Right lobe of liver (tissue), 6 donors: ENCODE results near the gene ZC3H11A. TPM values are rescaled to one million over a fixed set of nuclear protein-coding genes. Genes with fewer than 3 reads are reported as not detected.
"Not testable (repeated sequence)": the region's sequence is repeated elsewhere in the genome, so short reads cannot be mapped to it uniquely, and the experiment has no call there.

Experiments
- ATAC-seq, 4 donors: fragments of 200-7000 bp; cut with Tn5 transposase; one replicate each; pipeline ENCODE4 v1.9.1; 2020; ENCODE audit warnings: mild to moderate bottlenecking in 4 of 4, moderate library complexity in 4 of 4
- DNase-seq, 3 donors: peaks; one replicate each; pipeline ENCODE4 v3.0.0-alpha.2; 2020
- H3K27ac ChIP-seq, 3 donors: fragments of 200-600 bp; one replicate each; pipeline ENCODE4 v1.8.0; 2022
- H3K27me3 ChIP-seq, 2 donors: fragments of 200-600 bp; one replicate each; pipeline ENCODE4 v1.8.0; 2022
- H3K36me3 ChIP-seq, 4 donors: fragments of 200-600 bp; sonication (generic) in 1 of 4; one replicate each; pipeline versions ENCODE4 v1.5.1 to v1.8.0; 2017 to 2022; ENCODE audit warnings: control low read depth in 1 of 4
- H3K4me1 ChIP-seq, 4 donors: fragments of 200-600 bp; sonication (generic) in 1 of 4; one replicate each; pipeline versions ENCODE4 v1.5.1 to v1.8.0; 2017 to 2022; ENCODE audit warnings: control low read depth in 1 of 4
- H3K4me3 ChIP-seq, 3 donors: fragments of 200-600 bp; one replicate each; pipeline ENCODE4 v1.8.0; 2022
- H3K9me3 ChIP-seq, 4 donors: fragments of 200-600 bp; sonication (generic) in 1 of 4; one replicate each; pipeline versions ENCODE4 v1.5.1 to v1.8.0; 2017 to 2022; ENCODE audit warnings: control low read depth in 1 of 4
- POLR2A ChIP-seq: fragments of 450-650 bp; IDR thresholded peaks from one replicate; pipeline ENCODE4 v1.6.1; 2017; ENCODE audit warnings: antibody characterized with exemption, mild to moderate bottlenecking
- WGBS: methylation state at CpG from one replicate; pipeline ENCODE4 v1.1.6; 2018; ENCODE audit warnings: low coverage, low lambda C conversion rate; ENCODE audit not compliant: insufficient coverage; ENCODE audit errors: missing lambda C conversion rate; 5-methylcytosine and 5-hydroxymethylcytosine counted together
- intact Hi-C, 2 donors: fragments of 100-400 bp; cut with DNase I; formaldehyde crosslinking; loops; one replicate each; pipeline versions ENCODE4 v1.11.2 to v1.14.1; 2022
- total RNA-seq, 6 experiments: library from RNA; depleted of rRNA in 2 of 6; stranded (reverse); fragments of >200 nt in 2 of 6; fragmentation: NEBNext Ultra II Directional in 3 of 6; extraction: Animal tissue kit (Norgen Biotek cat#: 25700) in 3 of 6; gene quantifications; one replicate each; pipeline versions ENCODE4 v1.1.0 to v1.2.4, GENCODE V29; 2016 to 2023
- TF ChIP-seq, protein P1 (sequence below), 4 donors: fragments of 200-600 bp in 3 of 4; fragments of 450-650 bp in 1 of 4; IDR thresholded peaks; one replicate each; pipeline versions ENCODE4 v1.5.1 to v1.8.0; 2016 to 2022; ENCODE audit warnings: antibody characterized with exemption in 4 of 4, mild to moderate bottlenecking in 2 of 4
- donor health status: DM: no; HTN: yes; CAD: no.
- donor health status: DM: no; HTN: no; CAD: no.
- donor health status: DM: no; HTN: no; CAD: no.
- donor health status: DM: no; HTN: yes; CAD: no.
- donor health status: DM: no; HTN: yes; CAD: no.

Gene ZC3H11A
- total RNA-seq, 6 experiments from 2014 or later: 22.8 to 47.7 (median 31.8) TPM

DNA sequence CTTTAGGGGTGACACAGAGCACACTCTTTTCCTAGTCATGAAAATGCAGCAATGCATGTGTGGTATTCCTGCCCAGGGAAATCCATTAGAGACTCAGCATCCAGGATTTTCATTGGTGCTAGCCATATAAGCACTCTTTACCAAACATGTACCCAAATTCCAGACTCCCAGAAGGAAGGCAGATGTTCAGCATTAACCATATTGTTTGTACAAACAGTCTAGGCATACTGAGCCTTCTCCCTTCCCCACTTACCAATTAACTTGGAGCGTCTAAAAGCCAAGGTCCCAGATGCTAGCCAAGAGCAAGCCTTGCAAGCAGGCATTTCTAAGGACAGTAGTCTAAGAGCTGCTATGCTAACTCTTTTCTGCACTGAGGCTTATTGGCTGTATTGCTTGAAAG is 27.9 kb downstream of the ZC3H11A start:
- DNase-seq (no peak), ATAC-seq (no peak)
- Histone ChIP-seq H3K4me1 (no peaks in the 10 kb centered on the region), H3K27ac (no peak overlapping the region), H3K27me3 (no peaks in the 10 kb centered on the region), H3K9me3 (no peaks in the 10 kb centered on the region), H3K36me3 (peaks cover 6 to 70% (median 37%) of the 10 kb centered on the region in 4 donors), H3K4me3 (no peak overlapping the region)
- intact Hi-C loops: no loop called here
- 83% methylated on average over 1 of the region's 1 CpG for WGBS
- TF ChIP-seq, protein P1, sequence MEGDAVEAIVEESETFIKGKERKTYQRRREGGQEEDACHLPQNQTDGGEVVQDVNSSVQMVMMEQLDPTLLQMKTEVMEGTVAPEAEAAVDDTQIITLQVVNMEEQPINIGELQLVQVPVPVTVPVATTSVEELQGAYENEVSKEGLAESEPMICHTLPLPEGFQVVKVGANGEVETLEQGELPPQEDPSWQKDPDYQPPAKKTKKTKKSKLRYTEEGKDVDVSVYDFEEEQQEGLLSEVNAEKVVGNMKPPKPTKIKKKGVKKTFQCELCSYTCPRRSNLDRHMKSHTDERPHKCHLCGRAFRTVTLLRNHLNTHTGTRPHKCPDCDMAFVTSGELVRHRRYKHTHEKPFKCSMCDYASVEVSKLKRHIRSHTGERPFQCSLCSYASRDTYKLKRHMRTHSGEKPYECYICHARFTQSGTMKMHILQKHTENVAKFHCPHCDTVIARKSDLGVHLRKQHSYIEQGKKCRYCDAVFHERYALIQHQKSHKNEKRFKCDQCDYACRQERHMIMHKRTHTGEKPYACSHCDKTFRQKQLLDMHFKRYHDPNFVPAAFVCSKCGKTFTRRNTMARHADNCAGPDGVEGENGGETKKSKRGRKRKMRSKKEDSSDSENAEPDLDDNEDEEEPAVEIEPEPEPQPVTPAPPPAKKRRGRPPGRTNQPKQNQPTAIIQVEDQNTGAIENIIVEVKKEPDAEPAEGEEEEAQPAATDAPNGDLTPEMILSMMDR (IDR thresholded peaks at IDR 0.05): no peak
- no peak for TF ChIP-seq POLR2A

DNA sequence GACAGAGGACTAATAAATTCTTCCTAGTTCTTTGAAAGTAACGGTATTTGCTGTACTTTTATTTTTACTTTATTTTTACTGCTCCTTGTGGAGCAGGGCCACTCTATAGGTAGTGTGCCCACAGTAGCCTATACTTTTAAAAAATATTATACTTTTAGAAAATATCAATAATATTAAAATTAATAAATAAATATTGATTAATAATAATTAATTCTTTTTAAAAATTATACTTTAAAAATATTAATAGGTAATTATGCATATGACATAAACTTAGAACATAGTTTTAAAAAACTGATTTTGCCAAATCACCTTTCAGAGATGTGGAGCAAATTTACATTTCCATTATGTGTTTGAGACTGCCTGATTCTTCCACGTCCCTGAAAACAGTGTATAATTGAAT is 30.8 kb downstream of the ZC3H11A start:
- H3K27ac ChIP-seq: no peak overlapping the region
- WGBS: 87% methylated on average over 2 of the region's 2 CpGs
- H3K9me3 ChIP-seq: no peaks in the 10 kb centered on the region
- H3K27me3 ChIP-seq: no peaks in the 10 kb centered on the region
- intact Hi-C loops: no loop called here
- H3K4me1 ChIP-seq: no peaks in the 10 kb centered on the region
- no peak for DNase-seq
- TF ChIP-seq, protein P1 (IDR thresholded peaks at IDR 0.05): no peak
- no peak for TF ChIP-seq POLR2A
- peaks cover 16 to 68% (median 33%) of the 10 kb centered on the region in 4 donors for H3K36me3 ChIP-seq
- no peak overlapping the region for H3K4me3 ChIP-seq
- no peak for ATAC-seq

DNA sequence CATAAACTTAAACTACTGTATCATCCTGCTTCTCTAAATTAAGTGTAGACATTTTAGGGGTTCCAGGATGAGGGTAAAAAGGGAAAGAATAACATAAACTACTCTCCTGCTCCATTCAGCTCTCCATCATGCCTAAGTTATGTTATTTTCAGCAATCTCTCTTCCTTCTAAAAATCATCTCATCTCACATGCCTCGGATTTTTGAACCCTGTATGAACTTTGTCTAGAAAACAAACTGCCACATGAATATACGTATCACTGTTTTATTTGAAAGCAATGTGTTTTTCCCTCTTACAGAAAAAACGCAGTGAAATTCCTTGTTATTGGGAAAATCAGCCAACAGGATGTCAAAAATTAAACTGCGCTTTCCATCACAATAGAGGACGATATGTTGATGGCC is 32.6 kb downstream of the ZC3H11A start:
- H3K36me3 ChIP-seq: peaks cover 14 to 70% (median 35%) of the 10 kb centered on the region in 4 donors
- H3K4me1 ChIP-seq: no peaks in the 10 kb centered on the region
- DNase-seq (no peak), ATAC-seq (no peak)
- no peaks in the 10 kb centered on the region for H3K27me3 ChIP-seq
- WGBS: 86% methylated on average over 5 of the region's 5 CpGs
- no peak overlapping the region for H3K27ac ChIP-seq
- intact Hi-C loops: no loop called here
- no peak overlapping the region for H3K4me3 ChIP-seq
- TF ChIP-seq, protein P1 (IDR thresholded peaks at IDR 0.05): no peak
- TF ChIP-seq POLR2A: no peak
- H3K9me3 ChIP-seq: no peaks in the 10 kb centered on the region

DNA sequence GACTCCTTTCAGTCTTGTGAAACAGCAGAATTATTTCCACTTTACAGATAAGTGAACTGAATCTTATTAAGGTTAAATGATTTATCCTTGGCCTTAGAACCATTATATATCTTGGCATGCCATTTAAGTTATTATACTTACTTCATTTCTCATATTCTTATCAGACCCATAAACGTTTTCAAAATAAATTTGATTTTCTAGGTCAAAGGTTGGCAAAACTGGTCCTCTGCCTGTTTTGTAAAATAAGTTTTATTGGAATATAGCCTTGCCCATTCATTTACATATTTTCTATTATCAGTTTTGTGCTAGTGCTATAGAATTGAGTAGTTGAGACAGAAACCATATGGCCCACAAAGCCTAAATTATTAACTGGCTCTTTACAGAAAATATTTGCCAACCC is 33.1 kb downstream of the ZC3H11A start:
- Histone ChIP-seq H3K4me3 (no peak overlapping the region), H3K27me3 (no peaks in the 10 kb centered on the region), H3K9me3 (no peaks in the 10 kb centered on the region), H3K4me1 (no peaks in the 10 kb centered on the region), H3K27ac (no peak overlapping the region), H3K36me3 (peaks cover 12 to 70% (median 37%) of the 10 kb centered on the region in 4 donors)
- ATAC-seq: no peak
- TF ChIP-seq POLR2A: no peak
- TF ChIP-seq, protein P1 (IDR thresholded peaks at IDR 0.05): no peak
- no peak for DNase-seq
- 30% methylated on average over 1 of the region's 1 CpG for WGBS
- intact Hi-C loops: no loop called here

DNA sequence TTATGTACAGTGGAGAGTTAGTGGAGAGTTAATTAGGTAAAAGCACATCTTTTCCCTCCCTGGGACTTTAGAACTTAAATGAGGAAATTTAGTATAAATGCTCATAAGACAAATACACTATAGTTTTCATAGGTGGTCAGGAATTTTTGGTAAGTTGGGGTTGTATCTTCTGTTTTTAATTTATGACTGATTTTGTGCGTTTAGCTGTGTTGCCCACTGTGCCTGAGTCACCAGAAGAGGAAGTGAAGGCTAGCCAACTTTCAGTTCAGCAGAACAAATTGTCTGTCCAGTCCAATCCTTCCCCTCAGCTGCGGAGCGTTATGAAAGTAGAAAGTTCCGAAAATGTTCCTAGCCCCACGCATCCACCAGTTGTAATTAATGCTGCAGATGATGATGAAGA is 33.8 kb downstream of the ZC3H11A start:
- 32% methylated on average over 5 of the region's 5 CpGs for WGBS
- H3K4me3 ChIP-seq, H3K27me3 ChIP-seq, H3K27ac ChIP-seq, H3K9me3 ChIP-seq, intact Hi-C loops, H3K4me1 ChIP-seq, DNase-seq: not testable (repeated sequence)
- ATAC-seq: peak; percentile 42 to 65 (median 58)
- H3K36me3 ChIP-seq: peaks cover 14 to 72% (median 40%) of the 10 kb centered on the region in 4 donors
